NCI-H2196 (cell line): ENCODE results near the gene PCDHB11.
"Not testable (repeated sequence)": the region's sequence is repeated elsewhere in the genome, so short reads cannot be mapped to it uniquely, and the experiment has no call there.

Experiments
- DNase-seq: peaks from one replicate; lab custom pipeline; 2025; ENCODE audit not compliant: unreplicated experiment; lab: John Stamatoyannopoulos, UW

The PCDHB11 gene

DNA sequence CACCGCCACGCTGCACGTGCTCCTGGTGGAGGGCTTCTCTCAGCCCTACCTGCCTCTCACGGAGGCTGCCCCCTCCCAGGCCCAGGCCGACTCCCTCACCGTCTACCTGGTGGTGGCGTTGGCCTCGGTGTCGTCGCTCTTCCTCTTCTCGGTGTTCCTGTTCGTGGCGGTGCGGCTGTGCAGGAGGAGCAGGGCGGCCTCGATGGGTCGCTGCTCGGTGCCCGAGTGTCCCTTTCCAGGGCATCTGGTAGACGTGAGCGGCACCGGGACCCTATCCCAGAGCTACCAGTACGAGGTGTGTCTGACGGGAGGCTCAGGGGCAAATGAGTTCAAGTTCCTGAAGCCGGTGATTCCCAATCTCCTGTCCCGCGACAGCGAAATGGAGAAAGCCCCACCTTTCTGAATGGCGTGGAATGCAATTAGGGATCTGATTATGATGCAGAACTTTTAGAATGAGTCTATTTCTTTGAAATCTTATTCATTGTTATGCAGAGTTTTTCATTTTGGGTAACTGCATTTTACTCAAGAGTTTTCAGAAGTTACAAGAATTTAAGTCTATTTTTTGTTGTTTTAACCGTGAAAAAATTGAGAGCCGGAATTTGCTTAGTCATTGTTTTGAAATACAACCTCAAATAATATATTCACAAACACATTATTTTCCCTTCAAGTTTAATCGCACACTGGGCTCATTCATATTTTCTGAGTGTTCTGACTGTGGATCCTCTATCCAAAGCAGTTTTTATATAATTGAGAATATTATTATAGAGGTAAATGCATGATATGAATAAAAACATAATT, 37.3 kb downstream of the PCDHB11 start:
- DNase-seq: no peak

DNA sequence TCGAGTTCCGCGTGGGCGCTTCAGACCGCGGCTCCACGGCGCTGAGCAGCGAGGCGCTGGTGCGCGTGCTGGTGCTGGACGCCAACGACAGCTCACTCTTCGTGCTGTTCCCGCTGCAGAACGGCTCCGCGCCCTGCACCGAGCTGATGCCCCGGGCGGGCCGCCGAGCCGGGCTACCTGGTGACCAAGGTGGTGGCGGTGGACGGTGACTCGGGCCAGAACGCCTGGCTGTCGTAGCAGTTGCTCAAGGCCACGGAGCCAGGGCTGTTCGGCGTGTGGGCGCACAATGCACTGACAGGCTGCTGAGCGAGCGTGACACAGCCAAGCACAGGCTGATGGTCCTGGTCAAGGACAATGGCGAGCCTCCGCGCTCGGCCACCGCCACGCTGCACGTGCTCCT, 42.1 kb downstream of the PCDHB11 start:
- no peak for DNase-seq

DNA sequence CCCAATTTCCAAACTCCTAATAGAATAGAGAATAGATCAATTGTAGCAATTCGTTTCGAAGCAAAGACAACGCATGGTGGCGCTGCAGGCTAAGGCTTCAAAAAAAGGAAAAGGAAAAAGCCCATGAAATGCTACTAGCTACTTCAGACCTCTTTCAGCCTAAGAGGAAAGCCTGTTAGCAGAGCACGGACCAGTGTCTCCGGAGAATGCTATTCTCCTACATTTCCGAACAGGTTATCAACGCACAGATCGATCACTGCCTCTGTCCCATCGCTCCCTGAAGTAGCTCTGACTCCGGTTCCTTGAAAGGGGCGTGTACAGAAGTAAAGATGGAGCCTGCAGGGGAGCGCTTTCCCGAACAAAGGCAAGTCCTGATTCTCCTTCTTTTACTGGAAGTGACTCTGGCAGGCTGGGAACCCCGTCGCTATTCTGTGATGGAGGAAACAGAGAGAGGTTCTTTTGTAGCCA, 45.9 kb downstream of the PCDHB11 start, which contains the start of gene PCDHB15:
TSS of gene PCDHB15 (plus strand) at position 146 of the 468 bp plus-strand sequence. CDS start at position 330, 184 bp downstream.
- no peak for DNase-seq

DNA sequence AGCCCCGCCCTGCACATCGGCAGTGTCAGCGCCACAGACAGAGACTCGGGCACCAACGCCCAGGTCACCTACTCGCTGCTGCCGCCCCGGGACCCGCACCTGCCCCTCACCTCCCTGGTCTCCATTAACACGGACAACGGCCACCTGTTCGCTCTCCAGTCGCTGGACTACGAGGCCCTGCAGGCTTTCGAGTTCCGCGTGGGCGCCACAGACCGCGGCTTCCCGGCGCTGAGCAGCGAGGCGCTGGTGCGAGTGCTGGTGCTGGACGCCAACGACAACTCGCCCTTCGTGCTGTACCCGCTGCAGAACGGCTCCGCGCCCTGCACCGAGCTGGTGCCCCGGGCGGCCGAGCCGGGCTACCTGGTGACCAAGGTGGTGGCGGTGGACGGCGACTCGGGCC, 47.5 kb downstream of the PCDHB11 start:
- not testable (repeated sequence) for DNase-seq

DNA sequence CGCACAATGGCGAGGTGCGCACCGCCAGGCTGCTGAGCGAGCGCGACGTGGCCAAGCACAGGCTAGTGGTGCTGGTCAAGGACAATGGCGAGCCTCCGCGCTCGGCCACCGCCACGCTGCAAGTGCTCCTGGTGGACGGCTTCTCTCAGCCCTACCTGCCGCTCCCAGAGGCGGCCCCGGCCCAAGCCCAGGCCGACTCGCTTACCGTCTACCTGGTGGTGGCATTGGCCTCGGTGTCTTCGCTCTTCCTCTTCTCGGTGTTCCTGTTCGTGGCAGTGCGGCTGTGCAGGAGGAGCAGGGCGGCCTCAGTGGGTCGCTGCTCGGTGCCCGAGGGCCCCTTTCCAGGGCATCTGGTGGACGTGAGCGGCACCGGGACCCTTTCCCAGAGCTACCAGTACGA, 48.0 kb downstream of the PCDHB11 start:
- DNase-seq: not testable (repeated sequence)

DNA sequence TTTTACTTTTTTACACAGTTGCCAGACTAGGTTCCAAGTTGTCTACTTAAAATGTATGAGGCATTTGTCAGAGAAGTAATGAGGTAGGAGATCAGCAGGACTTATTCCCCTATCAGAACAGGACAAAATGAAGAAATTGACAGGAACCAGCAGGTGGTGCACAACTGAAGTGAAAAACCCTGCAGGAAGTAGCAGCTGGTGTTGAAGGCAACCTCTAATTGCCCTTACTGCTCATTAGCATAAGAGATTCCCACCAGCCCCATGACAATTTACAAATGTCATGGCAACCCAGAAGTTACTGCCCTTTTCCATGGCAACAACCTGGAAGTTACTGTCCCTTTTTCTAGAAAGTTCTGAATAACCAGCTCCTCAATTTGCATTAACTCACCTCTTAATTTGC, 51.1 kb downstream of the PCDHB11 start:
- no peak for DNase-seq
